HL-60 (cell line): ENCODE results near the gene DUSP28.

ENCODE experiments used
- DNase-seq, 2 experiments: peaks; one replicate each; pipeline ENCODE4 v3.0.0-alpha.2; 2010 to 2020; ENCODE audit warnings: low read depth in 1 of 2, low spot score in 1 of 2
- H3K27ac ChIP-seq: fragments of 250-450 bp; sonication (Bioruptor Pico); replicated peaks from 2 replicates; pipeline ENCODE4 v1.5.1; 2020; ENCODE audit warnings: mild to moderate bottlenecking, moderate library complexity
- H3K27me3 ChIP-seq: fragments of 250-450 bp; sonication (Bioruptor Pico); 2 replicates; pipeline ENCODE4 v1.5.1; 2021; ENCODE audit warnings: mild to moderate bottlenecking, moderate library complexity; ENCODE audit not compliant: insufficient read depth, poor library complexity, severe bottlenecking
- H3K4me3 ChIP-seq: replicated peaks from 2 replicates; pipeline ENCODE4 v1.5.1; 2011; ENCODE audit warnings: mild to moderate bottlenecking, control low read depth, low read length; ENCODE audit not compliant: insufficient read depth
- GABPA ChIP-seq: IDR thresholded peaks from 2 replicates; pipeline ENCODE4 v1.6.1; 2012; ENCODE audit warnings: low read depth
- POLR2AphosphoS5 ChIP-seq: IDR thresholded peaks from 2 replicates; pipeline ENCODE4 v1.6.1; 2012; ENCODE audit warnings: low read depth
- SPI1 ChIP-seq: IDR thresholded peaks from 2 replicates; pipeline ENCODE4 v1.6.1; 2012; ENCODE audit warnings: low read depth, mild to moderate bottlenecking, borderline replicate concordance
- TF ChIP-seq, protein P1 (sequence below): IDR thresholded peaks from 2 replicates; pipeline ENCODE4 v1.6.1; 2012; ENCODE audit warnings: low read depth; ENCODE audit not compliant: insufficient replicate concordance
- TF ChIP-seq, protein P2 (sequence below): IDR thresholded peaks from one replicate; pipeline ENCODE4 v1.5.1; 2011; ENCODE audit warnings: low read length, control low read depth, inconsistent platforms; ENCODE audit not compliant: insufficient read depth

DUSP28 gene

GRCh38 chr2:240586198-240586918 is 26.2 kb downstream of the DUSP28 start, which contains the start of gene CAPN10:
Gene CAPN10 (plus strand): TSS chr2:240586734. CDS start chr2:240586912, 178 bp downstream.
- no peaks in the 10 kb centered on the region for H3K27me3 ChIP-seq
- peak within 1 kb of the TSS; percentile 98 for H3K27ac ChIP-seq
- H3K4me3 ChIP-seq, result peak within 1 kb of the TSS; percentile 84
- peak; percentile 92 to 97 for DNase-seq
- TF ChIP-seq, protein P1, sequence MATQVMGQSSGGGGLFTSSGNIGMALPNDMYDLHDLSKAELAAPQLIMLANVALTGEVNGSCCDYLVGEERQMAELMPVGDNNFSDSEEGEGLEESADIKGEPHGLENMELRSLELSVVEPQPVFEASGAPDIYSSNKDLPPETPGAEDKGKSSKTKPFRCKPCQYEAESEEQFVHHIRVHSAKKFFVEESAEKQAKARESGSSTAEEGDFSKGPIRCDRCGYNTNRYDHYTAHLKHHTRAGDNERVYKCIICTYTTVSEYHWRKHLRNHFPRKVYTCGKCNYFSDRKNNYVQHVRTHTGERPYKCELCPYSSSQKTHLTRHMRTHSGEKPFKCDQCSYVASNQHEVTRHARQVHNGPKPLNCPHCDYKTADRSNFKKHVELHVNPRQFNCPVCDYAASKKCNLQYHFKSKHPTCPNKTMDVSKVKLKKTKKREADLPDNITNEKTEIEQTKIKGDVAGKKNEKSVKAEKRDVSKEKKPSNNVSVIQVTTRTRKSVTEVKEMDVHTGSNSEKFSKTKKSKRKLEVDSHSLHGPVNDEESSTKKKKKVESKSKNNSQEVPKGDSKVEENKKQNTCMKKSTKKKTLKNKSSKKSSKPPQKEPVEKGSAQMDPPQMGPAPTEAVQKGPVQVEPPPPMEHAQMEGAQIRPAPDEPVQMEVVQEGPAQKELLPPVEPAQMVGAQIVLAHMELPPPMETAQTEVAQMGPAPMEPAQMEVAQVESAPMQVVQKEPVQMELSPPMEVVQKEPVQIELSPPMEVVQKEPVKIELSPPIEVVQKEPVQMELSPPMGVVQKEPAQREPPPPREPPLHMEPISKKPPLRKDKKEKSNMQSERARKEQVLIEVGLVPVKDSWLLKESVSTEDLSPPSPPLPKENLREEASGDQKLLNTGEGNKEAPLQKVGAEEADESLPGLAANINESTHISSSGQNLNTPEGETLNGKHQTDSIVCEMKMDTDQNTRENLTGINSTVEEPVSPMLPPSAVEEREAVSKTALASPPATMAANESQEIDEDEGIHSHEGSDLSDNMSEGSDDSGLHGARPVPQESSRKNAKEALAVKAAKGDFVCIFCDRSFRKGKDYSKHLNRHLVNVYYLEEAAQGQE, result no peak
- TF ChIP-seq SPI1 (peak; percentile 34; the same call in 1 of the 2 replicates), POLR2AphosphoS5 (peak; percentile 45; the same call in 1 of the 2 replicates), GABPA (peak; percentile 86)

DNA sequence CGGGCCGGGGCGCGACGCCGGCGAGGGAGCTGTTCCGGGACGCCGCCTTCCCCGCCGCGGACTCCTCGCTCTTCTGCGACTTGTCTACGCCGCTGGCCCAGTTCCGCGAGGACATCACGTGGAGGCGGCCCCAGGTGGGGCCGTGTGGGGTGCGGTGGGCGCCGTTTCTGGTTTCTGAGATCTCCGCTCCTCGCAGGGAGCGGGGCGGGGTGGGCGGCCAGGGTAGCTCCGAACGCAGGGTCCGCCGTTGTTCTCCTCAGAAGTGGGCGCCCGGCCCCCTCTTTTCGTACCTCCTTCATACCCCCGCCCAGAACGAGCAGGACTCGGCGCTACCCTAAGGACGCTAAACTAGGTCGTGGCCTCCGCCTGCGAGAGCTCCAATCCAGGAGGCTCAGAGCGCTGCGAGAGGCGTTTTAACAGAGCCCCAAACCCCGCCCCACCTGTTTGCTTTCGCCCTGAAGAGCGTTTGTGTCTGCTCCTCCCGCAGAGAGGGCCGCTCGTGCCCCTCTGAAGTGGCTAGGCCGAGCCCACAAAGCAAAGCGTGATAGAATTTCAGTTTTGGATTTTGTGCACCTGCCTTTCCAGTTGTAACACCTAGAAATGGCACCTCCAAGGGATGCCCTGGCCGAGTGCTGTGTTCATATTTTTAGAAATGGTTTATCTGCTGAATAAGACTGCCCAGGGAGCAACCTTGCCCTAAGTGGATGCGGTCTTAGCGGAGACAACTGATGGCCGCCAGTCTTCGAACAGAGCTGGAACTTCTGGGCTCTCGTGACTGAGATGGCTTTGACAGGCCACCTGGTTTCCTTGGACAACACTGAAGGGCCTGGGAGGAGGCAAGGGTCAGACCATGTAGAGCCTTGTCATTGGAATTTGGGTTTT is 27.0 kb downstream of the DUSP28 start:
- TF ChIP-seq SPI1 (no peak), GABPA (no peak), POLR2AphosphoS5 (no peak)
- TF ChIP-seq, protein P2, sequence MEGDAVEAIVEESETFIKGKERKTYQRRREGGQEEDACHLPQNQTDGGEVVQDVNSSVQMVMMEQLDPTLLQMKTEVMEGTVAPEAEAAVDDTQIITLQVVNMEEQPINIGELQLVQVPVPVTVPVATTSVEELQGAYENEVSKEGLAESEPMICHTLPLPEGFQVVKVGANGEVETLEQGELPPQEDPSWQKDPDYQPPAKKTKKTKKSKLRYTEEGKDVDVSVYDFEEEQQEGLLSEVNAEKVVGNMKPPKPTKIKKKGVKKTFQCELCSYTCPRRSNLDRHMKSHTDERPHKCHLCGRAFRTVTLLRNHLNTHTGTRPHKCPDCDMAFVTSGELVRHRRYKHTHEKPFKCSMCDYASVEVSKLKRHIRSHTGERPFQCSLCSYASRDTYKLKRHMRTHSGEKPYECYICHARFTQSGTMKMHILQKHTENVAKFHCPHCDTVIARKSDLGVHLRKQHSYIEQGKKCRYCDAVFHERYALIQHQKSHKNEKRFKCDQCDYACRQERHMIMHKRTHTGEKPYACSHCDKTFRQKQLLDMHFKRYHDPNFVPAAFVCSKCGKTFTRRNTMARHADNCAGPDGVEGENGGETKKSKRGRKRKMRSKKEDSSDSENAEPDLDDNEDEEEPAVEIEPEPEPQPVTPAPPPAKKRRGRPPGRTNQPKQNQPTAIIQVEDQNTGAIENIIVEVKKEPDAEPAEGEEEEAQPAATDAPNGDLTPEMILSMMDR, result no peak
- TF ChIP-seq, protein P1, result no peak
- no peaks in the 10 kb centered on the region for H3K27me3 ChIP-seq
- H3K4me3 ChIP-seq, result peak overlapping the region; percentile 84
- H3K27ac ChIP-seq, result peak overlapping the region; percentile 36
- DNase-seq, result peak in 1 of 2 experiments; percentile 51

GRCh38 chr2:240588006-240588655 is 28.0 kb downstream of the DUSP28 start:
- Histone ChIP-seq H3K27ac (no peak overlapping the region), H3K27me3 (no peaks in the 10 kb centered on the region), H3K4me3 (0 out of 2 replicates have a peak overlapping the region, but pooled peaks have one; percentile 84)
- DNase-seq, result no peak
- TF ChIP-seq, protein P1, result no peak
- TF ChIP-seq POLR2AphosphoS5 (no peak), GABPA (no peak), SPI1 (no peak)
- TF ChIP-seq, protein P2, result no peak
